Measurements from ENCODE around the gene CHD3.

Gene CHD3

GRCh38 chr17:7852262-7852670 lies 36.3 kb upstream of the CHD3 start:
- no peak for TF ChIP-seq CTCF (IDR thresholded peaks at IDR 0.05)
- Mint-ChIP-seq H3K27ac (no peak overlapping the region), H3K27me3 (ENCODE audit: low read depth, poor library complexity) (peaks cover 16% of the 10 kb centered on the region), H3K4me1 (peaks cover 17% of the 10 kb centered on the region), H3K36me3 (ENCODE audit: low read depth) (peaks cover 37% of the 10 kb centered on the region), H3K4me3 (no peak overlapping the region), H3K9me3 (no peaks in the 10 kb centered on the region)
- DNase-seq = no peak

- TF ChIP-seq CTCF (IDR thresholded peaks at IDR 0.05) = no peak
- no peak for DNase-seq
- H3K4me1 Mint-ChIP-seq = peaks cover 17% of the 10 kb centered on the region
- peaks cover 37% of the 10 kb centered on the region for H3K36me3 Mint-ChIP-seq (ENCODE audit: low read depth)
- H3K27ac Mint-ChIP-seq = no peak overlapping the region
- H3K9me3 Mint-ChIP-seq = no peaks in the 10 kb centered on the region
- no peak overlapping the region for H3K4me3 Mint-ChIP-seq
- H3K27me3 Mint-ChIP-seq (ENCODE audit: low read depth, poor library complexity) = peaks cover 16% of the 10 kb centered on the region
These were observed 35.5 kb upstream of the CHD3 start for GRCh38 chr17:7852919-7853690.

- TF ChIP-seq CTCF (IDR thresholded peaks at IDR 0.05) = no peak
- DNase-seq = no peak
- H3K36me3 Mint-ChIP-seq (ENCODE audit: low read depth) = peaks cover 37% of the 10 kb centered on the region
- no peaks in the 10 kb centered on the region for H3K9me3 Mint-ChIP-seq
- no peak overlapping the region for H3K27ac Mint-ChIP-seq
- H3K27me3 Mint-ChIP-seq (ENCODE audit: low read depth, poor library complexity) = peaks cover 16% of the 10 kb centered on the region
- H3K4me3 Mint-ChIP-seq = peak overlapping the region; percentile 77
- peaks cover 17% of the 10 kb centered on the region for H3K4me1 Mint-ChIP-seq
These were observed 34.9 kb upstream of the CHD3 start for GRCh38 chr17:7853691-7854038.

- H3K4me1 Mint-ChIP-seq = peaks cover 17% of the 10 kb centered on the region
- peak; percentile 42 for DNase-seq
- no peak overlapping the region for H3K27ac Mint-ChIP-seq
- TF ChIP-seq CTCF (IDR thresholded peaks at IDR 0.05) = no peak
- peaks cover 16% of the 10 kb centered on the region for H3K27me3 Mint-ChIP-seq (ENCODE audit: low read depth, poor library complexity)
- H3K4me3 Mint-ChIP-seq = peak overlapping the region; percentile 77
- H3K36me3 Mint-ChIP-seq (ENCODE audit: low read depth) = peaks cover 39% of the 10 kb centered on the region
- no peaks in the 10 kb centered on the region for H3K9me3 Mint-ChIP-seq
These were observed 34.4 kb upstream of the CHD3 start for GRCh38 chr17:7854078-7854777.

- Mint-ChIP-seq H3K36me3 (ENCODE audit: low read depth) (peaks cover 38% of the 10 kb centered on the region), H3K27ac (peak within 1 kb of the TSS; percentile 53), H3K9me3 (no peaks in the 10 kb centered on the region), H3K27me3 (ENCODE audit: low read depth, poor library complexity) (peaks cover 16% of the 10 kb centered on the region), H3K4me1 (peaks cover 17% of the 10 kb centered on the region), H3K4me3 (peak within 1 kb of the TSS; percentile 77)
- DNase-seq = peak; percentile 80
- TF ChIP-seq CTCF (IDR thresholded peaks at IDR 0.05) = no peak
These were observed 33.5 kb upstream of the CHD3 start, which contains the start of gene TMEM88 for GRCh38 chr17:7854851-7855659. Gene TMEM88 (plus strand): TSS chr17:7855066. CDS start chr17:7855075, 9 bp downstream.

Data from nephron progenitor cell (in vitro differentiated cells).